Measurements from ENCODE around the gene TPM1. TPM values are rescaled to one million over a fixed set of nuclear protein-coding genes. Genes with fewer than 3 reads are reported as not detected.

The TPM1 gene
- total and polyA plus RNA-seq, 8 donors, result 196 to 681 (median 587) TPM

DNA sequence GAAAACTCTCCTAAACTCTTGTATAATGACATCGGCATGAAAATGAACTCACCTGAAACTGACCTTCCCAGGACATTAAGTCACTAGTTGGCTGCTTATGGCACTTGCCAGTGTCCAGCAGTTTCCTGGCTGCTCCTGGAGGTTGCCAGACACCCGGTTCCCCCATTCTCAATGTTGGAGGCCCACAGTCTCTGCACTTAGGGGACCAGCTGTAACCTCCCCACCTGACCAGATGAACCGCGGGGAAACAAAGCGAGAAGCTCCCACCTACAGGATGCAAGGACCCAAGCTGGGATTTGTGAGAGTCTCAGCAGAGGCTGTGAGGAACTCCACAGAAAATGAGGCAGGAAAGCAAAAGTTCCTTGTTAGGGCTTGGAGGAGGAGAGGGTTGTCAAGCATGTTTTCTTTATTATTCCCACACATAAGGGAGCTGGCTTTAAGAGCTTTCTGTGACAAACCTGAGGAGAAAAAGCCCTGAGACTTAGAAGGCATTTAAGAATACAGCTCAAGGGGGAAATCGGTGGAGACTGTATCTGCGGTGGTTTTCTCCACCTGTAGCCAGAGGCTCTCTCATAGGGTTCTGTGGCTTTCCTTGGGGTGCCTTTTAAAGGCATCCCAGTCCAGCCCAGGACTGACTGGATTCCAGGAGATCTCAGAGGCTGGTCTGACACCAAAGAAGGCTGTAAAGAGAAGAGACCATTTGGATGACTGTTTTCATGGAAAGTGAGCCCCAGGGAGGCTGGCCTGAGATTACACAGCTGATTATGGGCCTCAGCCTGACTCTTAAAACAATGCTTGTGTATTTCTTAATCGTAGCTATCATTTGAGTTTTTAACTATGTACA lies 4.6 kb downstream of the TPM1 start:
- Histone ChIP-seq H3K4me3 (peak overlapping the region in 1 of 2 donors; percentile 97), H3K27ac (peak overlapping the region in 1 of 2 donors; percentile 91), H3K9me3 (no peaks in the 10 kb centered on the region), H3K36me3 (no peaks in the 10 kb centered on the region), H3K27me3 (peaks cover 13 to 55% of the 10 kb centered on the region in 2 donors), H3K4me1 (peaks cover 32 to 60% of the 10 kb centered on the region in 2 donors)
- intact Hi-C loops (cut with DNase I), result loop anchor here in 1 of 2 donors (5.0 to 10.0 kb wide), 3 partner anchors 45 to 358 kb away; no protein-coding TSS in a partner anchor
- TF ChIP-seq, protein P1, sequence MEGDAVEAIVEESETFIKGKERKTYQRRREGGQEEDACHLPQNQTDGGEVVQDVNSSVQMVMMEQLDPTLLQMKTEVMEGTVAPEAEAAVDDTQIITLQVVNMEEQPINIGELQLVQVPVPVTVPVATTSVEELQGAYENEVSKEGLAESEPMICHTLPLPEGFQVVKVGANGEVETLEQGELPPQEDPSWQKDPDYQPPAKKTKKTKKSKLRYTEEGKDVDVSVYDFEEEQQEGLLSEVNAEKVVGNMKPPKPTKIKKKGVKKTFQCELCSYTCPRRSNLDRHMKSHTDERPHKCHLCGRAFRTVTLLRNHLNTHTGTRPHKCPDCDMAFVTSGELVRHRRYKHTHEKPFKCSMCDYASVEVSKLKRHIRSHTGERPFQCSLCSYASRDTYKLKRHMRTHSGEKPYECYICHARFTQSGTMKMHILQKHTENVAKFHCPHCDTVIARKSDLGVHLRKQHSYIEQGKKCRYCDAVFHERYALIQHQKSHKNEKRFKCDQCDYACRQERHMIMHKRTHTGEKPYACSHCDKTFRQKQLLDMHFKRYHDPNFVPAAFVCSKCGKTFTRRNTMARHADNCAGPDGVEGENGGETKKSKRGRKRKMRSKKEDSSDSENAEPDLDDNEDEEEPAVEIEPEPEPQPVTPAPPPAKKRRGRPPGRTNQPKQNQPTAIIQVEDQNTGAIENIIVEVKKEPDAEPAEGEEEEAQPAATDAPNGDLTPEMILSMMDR (IDR thresholded peaks at IDR 0.05), result no peak
- ATAC-seq, result no peak
- DNase-seq, result no peak

DNA sequence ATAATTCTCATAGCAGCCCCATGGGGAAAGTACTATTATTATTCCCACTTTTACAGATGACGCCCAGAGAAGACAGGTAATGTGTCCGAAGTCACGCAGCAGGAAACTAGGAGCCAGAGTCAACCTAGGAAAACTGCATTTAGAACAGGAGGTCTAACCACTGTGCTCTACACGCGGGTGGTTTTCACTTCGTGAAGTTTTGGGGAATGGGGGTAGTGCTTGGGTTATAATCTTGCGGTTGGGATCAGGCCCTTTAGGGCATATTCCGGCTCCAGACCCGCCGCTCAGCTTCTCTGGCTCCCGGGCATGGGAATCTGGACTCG lies 5.2 kb downstream of the TPM1 start:
- H3K27me3 ChIP-seq, result peaks cover 8 to 49% of the 10 kb centered on the region in 2 donors
- H3K27ac ChIP-seq, result peak overlapping the region; percentile 88 to 91
- peak overlapping the region; percentile 89 to 97 for H3K4me3 ChIP-seq
- DNase-seq (no peak), ATAC-seq (no peak)
- TF ChIP-seq, protein P1 (IDR thresholded peaks at IDR 0.05), result no peak
- intact Hi-C loops (cut with DNase I), result loop anchor here in 1 of 2 donors (5.0 to 10.0 kb wide), 3 partner anchors 45 to 357 kb away; no protein-coding TSS in a partner anchor
- H3K4me1 ChIP-seq, result peaks cover 38 to 60% of the 10 kb centered on the region in 2 donors
- no peaks in the 10 kb centered on the region for H3K9me3 ChIP-seq
- no peaks in the 10 kb centered on the region for H3K36me3 ChIP-seq

DNA sequence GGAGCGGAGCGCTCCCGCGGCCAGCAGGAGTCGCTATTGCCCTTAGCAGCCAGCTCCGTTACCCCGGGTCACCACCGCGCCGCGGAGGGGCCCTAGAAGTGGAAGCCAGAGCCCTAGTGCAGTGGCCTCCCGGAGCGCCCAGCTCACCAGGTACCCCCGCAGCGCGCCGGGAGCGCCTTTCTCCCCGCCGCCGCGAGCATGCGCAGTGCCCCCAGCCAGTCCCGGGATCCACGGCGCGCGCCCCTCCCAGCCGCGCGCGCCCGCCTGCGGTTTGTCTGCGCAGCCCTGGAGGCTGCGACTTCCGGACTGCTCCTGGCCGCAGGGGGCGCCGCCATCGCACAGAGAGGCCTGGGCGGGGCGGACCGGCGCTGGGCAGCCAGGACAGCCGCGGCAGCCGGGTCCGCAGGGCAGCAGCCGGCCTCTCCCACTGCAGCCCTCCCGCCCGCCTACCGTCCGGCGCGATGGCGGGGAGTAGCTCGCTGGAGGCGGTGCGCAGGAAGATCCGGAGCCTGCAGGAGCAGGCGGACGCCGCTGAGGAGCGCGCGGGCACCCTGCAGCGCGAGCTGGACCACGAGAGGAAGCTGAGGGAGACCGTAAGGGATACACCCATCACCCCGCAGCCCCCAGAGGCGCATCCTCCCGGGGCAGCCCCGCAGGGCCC lies 5.7 kb downstream of the TPM1 start:
- peak; percentile 91 for ATAC-seq
- Histone ChIP-seq H3K27ac (peak overlapping the region; percentile 88 to 91), H3K36me3 (no peaks in the 10 kb centered on the region), H3K27me3 (peaks cover 5 to 44% of the 10 kb centered on the region in 2 donors), H3K9me3 (no peaks in the 10 kb centered on the region), H3K4me1 (peaks cover 42 to 60% of the 10 kb centered on the region in 2 donors), H3K4me3 (peak overlapping the region; percentile 89 to 97)
- TF ChIP-seq, protein P1 (IDR thresholded peaks at IDR 0.05), result peak; percentile 80 to 91
- intact Hi-C loops (cut with DNase I), result loop anchor here in 1 of 2 donors (5.0 to 10.0 kb wide), 3 partner anchors 44 to 357 kb away; no protein-coding TSS in a partner anchor
- peak; percentile 92 to 97 (median 95) for DNase-seq

DNA sequence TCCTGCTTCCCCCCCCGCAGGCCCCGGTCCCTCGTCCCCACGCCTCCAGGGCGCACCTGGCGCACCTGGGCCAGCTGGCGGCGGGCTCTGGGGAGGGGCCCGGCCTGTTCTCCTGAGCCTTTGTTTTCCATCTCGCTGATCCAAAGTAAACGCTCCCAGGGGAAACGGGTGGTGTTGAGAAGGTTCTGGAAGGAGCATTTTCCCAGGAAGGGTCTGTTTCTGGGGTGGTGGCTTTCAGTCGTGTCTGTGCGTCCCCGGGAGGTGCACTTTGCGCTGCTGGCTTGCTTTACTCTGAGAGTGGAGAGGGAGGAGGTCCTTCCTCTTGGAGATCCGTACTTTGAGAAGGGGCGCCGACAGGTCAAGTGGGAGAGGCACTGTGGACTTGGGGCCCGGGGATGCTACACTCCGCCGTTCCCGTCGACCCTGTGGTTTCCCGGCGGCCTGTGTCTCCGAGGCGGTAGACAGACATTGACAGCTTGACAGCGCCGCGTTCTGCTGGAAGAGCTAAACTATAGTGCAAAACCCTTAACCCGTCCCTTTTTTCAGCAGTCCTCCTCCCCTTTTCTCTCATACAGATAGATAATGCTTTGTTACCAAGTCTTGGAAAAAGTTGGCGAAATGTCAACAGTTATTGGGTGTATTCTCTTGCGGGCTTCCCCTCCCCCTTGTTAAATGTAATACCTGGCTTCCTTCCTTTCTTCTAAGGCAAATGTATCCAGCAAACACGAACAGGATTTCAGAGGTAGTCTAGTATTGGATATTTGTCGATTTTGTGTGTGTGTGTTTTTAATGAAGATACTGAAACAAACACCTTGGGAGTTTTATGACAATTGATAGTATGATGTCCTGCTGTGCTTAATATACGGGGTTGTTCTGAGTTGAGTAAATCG lies 6.5 kb downstream of the TPM1 start:
- intact Hi-C loops (cut with DNase I), result loop anchor here in 1 of 2 donors (5.0 to 10.0 kb wide), 3 partner anchors 43 to 356 kb away; no protein-coding TSS in a partner anchor
- DNase-seq (peak in 3 of 4 donors; percentile 42 to 83 (median 70)), ATAC-seq (peak; percentile 55)
- Histone ChIP-seq H3K4me1 (peaks cover 49 to 60% of the 10 kb centered on the region in 2 donors), H3K36me3 (no peaks in the 10 kb centered on the region), H3K9me3 (no peaks in the 10 kb centered on the region), H3K4me3 (peak overlapping the region; percentile 89 to 97), H3K27ac (peak overlapping the region; percentile 88 to 91), H3K27me3 (peaks cover 0 to 36% of the 10 kb centered on the region in 2 donors)
- TF ChIP-seq, protein P1 (IDR thresholded peaks at IDR 0.05), result no peak

All from left lung (tissue), 10 donors.